C4-2B (cell line): ENCODE results near the gene CENPN.

Source experiments
- CTCF ChIP-seq: fragments of 450-650 bp; conservative IDR thresholded peaks from 2 replicates; pipeline ENCODE4 v1.5.1; 2017; ENCODE audit warnings: mild to moderate bottlenecking
- ZFX ChIP-seq: fragments of 450-650 bp; IDR thresholded peaks from 2 replicates; pipeline ENCODE4 v1.6.1; 2017

- TF ChIP-seq CTCF = no peak
- no peak for TF ChIP-seq ZFX
Observed at GRCh38 chr16:81061307-81061640, 54.3 kb downstream of the CENPN start.
